Peyer's patch (tissue), 4 donors: ENCODE data around the gene LPAR2.

Experiments
- CTCF ChIP-seq, 6 experiments: fragments of 450-650 bp in 4 of 6; fragments of 200-600 bp in 2 of 6; sonication (generic) in 1 of 6; IDR thresholded peaks; one replicate each; pipeline ENCODE4 v1.5.1; 2017 to 2019; ENCODE audit warnings: antibody characterized with exemption in 6 of 6, mild to moderate bottlenecking in 3 of 6, moderate library complexity in 1 of 6
- POLR2A ChIP-seq, 2 donors: fragments of 450-650 bp; IDR thresholded peaks; one replicate each; pipeline ENCODE4 v1.5.1; 2017; ENCODE audit warnings: antibody characterized with exemption in 2 of 2, mild to moderate bottlenecking in 2 of 2, moderate library complexity in 2 of 2

DNA sequence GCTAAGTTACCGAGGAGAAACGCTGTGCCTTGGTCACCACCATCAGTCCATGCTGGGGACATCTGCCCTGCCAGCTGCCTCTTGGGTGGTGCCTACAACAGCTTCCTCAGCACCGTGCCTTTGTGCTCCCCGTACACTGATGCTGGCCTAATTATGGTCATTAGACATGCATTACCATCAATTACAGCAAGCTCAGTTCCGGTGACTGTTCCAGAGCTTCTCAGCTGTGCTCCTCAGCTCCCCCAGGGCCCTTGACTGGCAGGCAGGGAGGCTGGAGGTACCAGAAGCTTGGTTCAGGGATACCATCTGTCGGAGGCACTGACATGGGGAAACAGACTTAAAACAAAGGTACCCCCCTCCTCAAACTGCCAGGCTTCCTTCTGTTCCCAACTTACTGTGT lies 49.8 kb downstream of the LPAR2 start:
- TF ChIP-seq CTCF (IDR thresholded peaks at IDR 0.05) (no peak), POLR2A (IDR thresholded peaks at IDR 0.05) (no peak)
